K562 (cell line): ENCODE results near the gene ZMPSTE24. TPM values are rescaled to one million over a fixed set of nuclear protein-coding genes. Genes with fewer than 3 reads are reported as not detected.
A peak's percentile ranks its signal among the peaks of the same experiment; 100 is the strongest.

Experiments
- ARNT ChIP-seq, 2 experiments: fragments of 450-650 bp; IDR thresholded peaks; 2 replicates each; pipeline ENCODE4 v1.6.1; 2016; ENCODE audit warnings: mild to moderate bottlenecking in 1 of 2
- ATF7 ChIP-seq: fragments of 450-650 bp; IDR thresholded peaks from 2 replicates; pipeline ENCODE4 v1.7.1; 2014; ENCODE audit warnings: mild to moderate bottlenecking, moderate library complexity
- CBX1 ChIP-seq: sonication (generic); IDR thresholded peaks from 2 replicates; pipeline ENCODE4 v1.6.1; 2016; ENCODE audit warnings: antibody characterized with exemption, low read depth, mild to moderate bottlenecking
- GATAD2A ChIP-seq: fragments of 450-650 bp; IDR thresholded peaks from 2 replicates; pipeline ENCODE4 v1.6.1; 2017
- HCFC1 ChIP-seq: IDR thresholded peaks from 2 replicates; pipeline ENCODE4 v1.6.1; 2012; ENCODE audit warnings: low read depth, low read length, improper control_type of control experiment
- MAFG ChIP-seq: fragments of 450-650 bp; conservative IDR thresholded peaks from 2 replicates; pipeline ENCODE4 v1.6.1; 2016; ENCODE audit warnings: missing genetic modification characterization, missing compliant biosample characterization
- MAZ ChIP-seq, 2 experiments: fragments of 450-650 bp in 1 of 2; sonication (generic) in 1 of 2; formaldehyde crosslinking; IDR thresholded peaks in 1 of 2; conservative IDR thresholded peaks in 1 of 2; 2 replicates each; pipeline versions ENCODE4 v1.4.0 to v1.5.0; 2020; ENCODE audit warnings: mild to moderate bottlenecking in 1 of 2, missing genetic modification reagents in 1 of 2
- MYNN ChIP-seq, 2 experiments: sonication (generic); formaldehyde crosslinking in 1 of 2; IDR thresholded peaks; 2 replicates each; pipeline versions ENCODE4 v1.5.0 to v1.6.1; 2016 to 2020; ENCODE audit warnings: antibody characterized with exemption in 1 of 2, missing genetic modification reagents in 1 of 2
- NBN ChIP-seq: fragments of 450-650 bp; IDR thresholded peaks from 2 replicates; pipeline ENCODE4 v1.6.1; 2016; ENCODE audit warnings: low read depth, mild to moderate bottlenecking
- POLR2A ChIP-seq: fragments of 450-650 bp; conservative IDR thresholded peaks from 2 replicates; pipeline ENCODE4 v1.6.1; 2016
- RBM17 ChIP-seq: fragments of 200-400 bp; formaldehyde crosslinking; IDR thresholded peaks from 2 replicates; pipeline ENCODE4 v1.6.1; 2017; ENCODE audit warnings: low read depth, mild to moderate bottlenecking, low read length, borderline replicate concordance
- RFX5 ChIP-seq: IDR thresholded peaks from 2 replicates; pipeline ENCODE4 v1.6.1; 2011; ENCODE audit warnings: low read depth, mild to moderate bottlenecking, improper control_type of control experiment, low read length
- SAP30 ChIP-seq: fragments of 200-600 bp; sonication (generic); IDR thresholded peaks from 2 replicates; pipeline ENCODE4 v1.6.1; 2012; ENCODE audit warnings: borderline replicate concordance, low read depth, mild to moderate bottlenecking, moderate library complexity, low read length, control low read depth, inconsistent platforms; ENCODE audit not compliant: insufficient read depth, poor library complexity, severe bottlenecking
- SIN3B ChIP-seq: fragments of 450-650 bp; IDR thresholded peaks from 2 replicates; pipeline ENCODE4 v1.6.1; 2017; ENCODE audit warnings: low read depth, mild to moderate bottlenecking, moderate library complexity
- SMAD1 ChIP-seq: fragments of 150-350 bp; IDR thresholded peaks from 2 replicates; pipeline ENCODE4 v1.6.1; 2014; ENCODE audit warnings: low read length, low read depth; ENCODE audit not compliant: partially characterized antibody
- SMARCB1 ChIP-seq: IDR thresholded peaks from 2 replicates; pipeline ENCODE4 v1.6.1; 2011; ENCODE audit warnings: improper control_type of control experiment, low read depth; ENCODE audit not compliant: insufficient read length
- SOX6 ChIP-seq: fragments of 450-650 bp; IDR thresholded peaks from 2 replicates; pipeline ENCODE4 v1.6.1; 2014; ENCODE audit warnings: mild to moderate bottlenecking
- TRIM28 ChIP-seq: fragments of 450-650 bp; IDR thresholded peaks from 2 replicates; pipeline ENCODE4 v1.6.1; 2017
- ZNF165 ChIP-seq: fragments of 250-450 bp; sonication (Bioruptor Pico); IDR thresholded peaks from 2 replicates; pipeline ENCODE4 v1.4.0; 2020; ENCODE audit warnings: borderline replicate concordance
- ZNF507 ChIP-seq: conservative IDR thresholded peaks from 2 replicates; pipeline ENCODE4 v1.6.1; 2017; ENCODE audit warnings: missing genetic modification characterization, missing compliant biosample characterization
- polyA plus RNA-seq, 8 experiments: library from polyadenylated mRNA; depleted of rRNA in 4 of 8; stranded (reverse) in 5 of 8; unstranded in 3 of 8; fragments of >200 nt; fragmentation: Nextera tagmentation in 2 of 8; fragmentation: Illumina TruSeq in 1 of 8; extraction: Ambion mirVana in 2 of 8; extraction: Trizol in 1 of 8; gene quantifications; 2 replicates each; pipeline versions ENCODE4 v1.2.1 to v1.2.3, GENCODE V29; 2011 to 2014; ENCODE audit warnings: inconsistent platforms in 1 of 8, missing spikeins in 1 of 8
- total RNA-seq, 7 experiments: library from RNA; depleted of rRNA in 6 of 7; stranded (reverse); fragments of >200 nt in 6 of 7; fragmentation: Illumina TruSeq in 2 of 7; extraction: Trizol in 2 of 7; gene quantifications; 2 replicates each; pipeline versions ENCODE4 v1.2.1 to v1.2.3, GENCODE V29; 2011 to 2021; ENCODE audit warnings: low replicate concordance in 1 of 7
- TF ChIP-seq, protein P1 (sequence below): conservative IDR thresholded peaks from 2 replicates; pipeline ENCODE4 v1.6.1; 2011; ENCODE audit warnings: low read depth, mild to moderate bottlenecking, low read length; ENCODE audit not compliant: control insufficient read depth
- TF ChIP-seq, protein P2 (sequence below), 2 experiments: IDR thresholded peaks in 1 of 2; conservative IDR thresholded peaks in 1 of 2; 2 replicates each; pipeline ENCODE4 v1.6.1; 2016; ENCODE audit warnings: low read depth in 2 of 2, mild to moderate bottlenecking in 1 of 2, missing compliant biosample characterization in 1 of 2, missing genetic modification characterization in 1 of 2, moderate library complexity in 1 of 2
- TF ChIP-seq, protein P3 (sequence below): sonication (generic); formaldehyde crosslinking; IDR thresholded peaks from 2 replicates; pipeline ENCODE4 v1.8.0; 2022; ENCODE audit warnings: missing genetic modification reagents, mild to moderate bottlenecking, borderline replicate concordance

Gene ZMPSTE24
- total and polyA plus RNA-seq, 9 of the 15 experiments (the other 6 are each of a cell fraction or from before 2014, with no cell fraction given) = 30.7 to 75.9 (median 64.3) TPM

DNA sequence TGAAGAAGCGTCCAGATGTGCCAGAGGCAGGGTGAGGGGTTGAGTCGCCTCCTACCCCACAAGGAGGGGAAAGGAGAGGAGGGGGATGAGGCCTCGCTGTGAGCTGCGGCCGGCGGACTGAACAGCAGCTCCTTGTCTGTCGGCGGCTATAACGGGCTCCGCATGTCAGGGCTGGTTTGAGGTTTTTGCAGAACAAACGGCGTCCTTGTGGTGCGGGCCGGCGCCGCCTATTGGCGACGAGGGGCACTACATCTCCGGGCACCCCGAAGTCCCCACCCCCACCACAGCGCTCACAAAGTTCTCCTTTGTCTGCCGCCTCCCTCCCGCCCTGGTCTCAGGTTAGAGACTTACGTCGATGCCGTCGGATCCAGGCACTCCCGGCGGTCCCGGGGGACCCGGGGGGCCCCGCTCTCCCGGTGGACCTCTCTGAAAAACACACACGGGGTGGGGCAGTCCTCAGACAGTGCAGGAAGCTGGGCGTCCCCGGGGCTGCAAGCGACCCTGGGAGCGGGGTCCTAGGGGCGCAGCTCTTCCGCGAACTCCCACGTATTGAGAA lies 57.3 kb downstream of the ZMPSTE24 start (continued):
- TF ChIP-seq, protein P1, sequence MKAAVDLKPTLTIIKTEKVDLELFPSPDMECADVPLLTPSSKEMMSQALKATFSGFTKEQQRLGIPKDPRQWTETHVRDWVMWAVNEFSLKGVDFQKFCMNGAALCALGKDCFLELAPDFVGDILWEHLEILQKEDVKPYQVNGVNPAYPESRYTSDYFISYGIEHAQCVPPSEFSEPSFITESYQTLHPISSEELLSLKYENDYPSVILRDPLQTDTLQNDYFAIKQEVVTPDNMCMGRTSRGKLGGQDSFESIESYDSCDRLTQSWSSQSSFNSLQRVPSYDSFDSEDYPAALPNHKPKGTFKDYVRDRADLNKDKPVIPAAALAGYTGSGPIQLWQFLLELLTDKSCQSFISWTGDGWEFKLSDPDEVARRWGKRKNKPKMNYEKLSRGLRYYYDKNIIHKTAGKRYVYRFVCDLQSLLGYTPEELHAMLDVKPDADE = no peak
- TF ChIP-seq GATAD2A = peak; percentile 55; the same call in 1 of the 2 replicates
- no peak for TF ChIP-seq RFX5
- TF ChIP-seq, protein P2, sequence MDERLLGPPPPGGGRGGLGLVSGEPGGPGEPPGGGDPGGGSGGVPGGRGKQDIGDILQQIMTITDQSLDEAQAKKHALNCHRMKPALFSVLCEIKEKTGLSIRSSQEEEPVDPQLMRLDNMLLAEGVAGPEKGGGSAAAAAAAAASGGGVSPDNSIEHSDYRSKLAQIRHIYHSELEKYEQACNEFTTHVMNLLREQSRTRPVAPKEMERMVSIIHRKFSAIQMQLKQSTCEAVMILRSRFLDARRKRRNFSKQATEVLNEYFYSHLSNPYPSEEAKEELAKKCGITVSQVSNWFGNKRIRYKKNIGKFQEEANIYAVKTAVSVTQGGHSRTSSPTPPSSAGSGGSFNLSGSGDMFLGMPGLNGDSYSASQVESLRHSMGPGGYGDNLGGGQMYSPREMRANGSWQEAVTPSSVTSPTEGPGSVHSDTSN (CRISPR knock-in tag; IDR thresholded peaks at IDR 0.05; ENCODE audit: low read depth) = no peak
- TF ChIP-seq, protein P2 (tag; conservative IDR thresholded peaks at IDR 0.05; ENCODE audit: low read depth) = 0 out of 2 replicates have a peak, but pooled peaks have one; percentile 39
- 0 out of 2 replicates have a peak, but pooled peaks have one; percentile 79 for TF ChIP-seq NBN
- TF ChIP-seq SMAD1 = peak; percentile 13
- TF ChIP-seq MYNN (IDR thresholded peaks at IDR 0.05) = peak; percentile 48; the same call in 1 of the 2 replicates
- TF ChIP-seq MYNN (CRISPR knock-in tag; IDR thresholded peaks at IDR 0.05) = no peak
- TF ChIP-seq RBM17 = no peak
- 0 out of 2 replicates have a peak, but pooled peaks have one; percentile 44 for TF ChIP-seq SOX6
- TF ChIP-seq MAFG (tag) = no peak
- TF ChIP-seq ZNF165 (CRISPR knock-in tag) = no peak
- TF ChIP-seq ARNT (IDR thresholded peaks at IDR 0.05) = no peak
- TF ChIP-seq MAZ (CRISPR knock-in tag; conservative IDR thresholded peaks at IDR 0.05 in 1 of 2, IDR thresholded peaks at IDR 0.05 in 1 of 2) = peak in 1 of 2 experiments; percentile 75; a peak in 2 of 4 replicates
- peak; percentile 65; the same call in 1 of the 2 replicates for TF ChIP-seq TRIM28
- no peak for TF ChIP-seq SMARCB1
- TF ChIP-seq CBX1 = no peak
- peak; percentile 49; the same call in 1 of the 2 replicates for TF ChIP-seq ATF7
- TF ChIP-seq, protein P3, sequence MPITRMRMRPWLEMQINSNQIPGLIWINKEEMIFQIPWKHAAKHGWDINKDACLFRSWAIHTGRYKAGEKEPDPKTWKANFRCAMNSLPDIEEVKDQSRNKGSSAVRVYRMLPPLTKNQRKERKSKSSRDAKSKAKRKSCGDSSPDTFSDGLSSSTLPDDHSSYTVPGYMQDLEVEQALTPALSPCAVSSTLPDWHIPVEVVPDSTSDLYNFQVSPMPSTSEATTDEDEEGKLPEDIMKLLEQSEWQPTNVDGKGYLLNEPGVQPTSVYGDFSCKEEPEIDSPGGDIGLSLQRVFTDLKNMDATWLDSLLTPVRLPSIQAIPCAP (CRISPR knock-in tag) = no peak; the same call in 1 of the 2 replicates
- TF ChIP-seq HCFC1 = peak; percentile 54
- no peak for TF ChIP-seq ZNF507 (tag)
- no peak for TF ChIP-seq SAP30
- TF ChIP-seq POLR2A = peak; percentile 43; the same call in 1 of the 2 replicates
- TF ChIP-seq SIN3B = no peak
